Activated CD4-positive, alpha-beta T cell treated with anti-CD3 and anti-CD28 coated beads, Interleukin-2, Interleukin-4, amounts not matched to agents 100 ng/mL and 50 ng/mL, durations not matched to agents 16 hours and 8 hours (primary cell): Measurements from ENCODE around the gene EDC4.
A peak's percentile ranks its signal among the peaks of the same experiment; 100 is the strongest.

Experiments used
- DNase-seq: peaks from one replicate; pipeline ENCODE4 v3.0.0-alpha.2; 2020; ENCODE audit warnings: low spot score

The EDC4 gene

DNA sequence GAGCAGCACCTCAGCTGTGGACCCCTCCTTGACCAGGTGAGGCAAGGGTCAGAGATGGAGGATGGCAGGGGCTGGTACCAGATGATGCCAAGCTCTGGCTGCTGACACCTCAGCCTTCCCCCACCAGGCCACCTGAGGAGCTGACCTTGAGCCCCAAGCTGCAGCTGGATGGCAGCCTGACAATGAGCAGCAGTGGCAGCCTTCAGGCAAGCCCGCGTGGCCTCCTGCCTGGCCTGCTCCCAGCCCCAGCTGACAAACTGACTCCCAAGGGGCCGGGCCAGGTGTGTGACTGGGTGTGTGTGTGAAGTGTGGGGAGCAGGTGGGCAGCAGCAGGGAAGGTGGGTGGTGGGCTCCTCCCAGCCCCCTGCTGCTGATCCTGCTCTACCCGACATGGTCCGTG is 7.1 kb downstream of the EDC4 start:
- no peak for DNase-seq

DNA sequence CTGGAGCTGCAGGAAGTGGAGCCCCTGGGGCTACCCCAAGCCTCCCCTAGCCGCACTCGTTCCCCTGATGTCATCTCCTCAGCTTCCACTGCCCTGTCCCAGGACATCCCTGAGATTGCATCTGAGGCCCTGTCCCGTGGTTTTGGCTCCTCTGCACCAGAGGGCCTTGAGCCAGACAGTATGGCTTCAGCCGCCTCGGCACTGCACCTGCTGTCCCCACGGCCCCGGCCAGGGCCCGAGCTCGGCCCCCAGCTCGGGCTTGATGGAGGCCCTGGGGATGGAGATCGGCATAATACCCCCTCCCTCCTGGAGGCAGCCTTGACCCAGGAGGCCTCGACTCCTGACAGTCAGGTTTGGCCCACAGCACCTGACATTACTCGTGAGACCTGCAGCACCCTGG is 7.7 kb downstream of the EDC4 start:
- no peak for DNase-seq

DNA sequence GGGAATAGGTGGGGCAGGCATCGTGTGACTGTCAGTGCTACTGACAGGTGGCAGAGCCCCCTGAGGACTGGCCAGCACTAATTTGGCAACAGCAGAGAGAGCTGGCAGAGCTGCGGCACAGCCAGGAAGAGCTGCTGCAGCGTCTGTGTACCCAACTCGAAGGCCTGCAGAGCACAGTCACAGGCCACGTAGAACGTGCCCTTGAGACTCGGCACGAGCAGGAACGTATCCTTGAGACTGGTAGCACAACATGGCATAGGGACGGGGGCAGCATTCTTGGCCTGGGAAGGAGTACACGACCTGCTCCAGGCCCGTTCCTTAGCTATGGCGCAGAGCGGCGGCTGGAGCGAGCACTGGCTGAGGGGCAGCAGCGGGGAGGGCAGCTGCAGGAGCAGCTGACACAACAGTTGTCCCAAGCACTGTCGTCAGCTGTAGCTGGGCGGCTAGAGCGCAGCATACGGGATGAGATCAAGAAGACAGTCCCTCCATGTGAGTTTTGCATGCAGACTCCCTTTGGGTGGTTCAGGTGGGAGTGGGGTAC is 8.8 kb downstream of the EDC4 start:
- DNase-seq, result no peak

DNA sequence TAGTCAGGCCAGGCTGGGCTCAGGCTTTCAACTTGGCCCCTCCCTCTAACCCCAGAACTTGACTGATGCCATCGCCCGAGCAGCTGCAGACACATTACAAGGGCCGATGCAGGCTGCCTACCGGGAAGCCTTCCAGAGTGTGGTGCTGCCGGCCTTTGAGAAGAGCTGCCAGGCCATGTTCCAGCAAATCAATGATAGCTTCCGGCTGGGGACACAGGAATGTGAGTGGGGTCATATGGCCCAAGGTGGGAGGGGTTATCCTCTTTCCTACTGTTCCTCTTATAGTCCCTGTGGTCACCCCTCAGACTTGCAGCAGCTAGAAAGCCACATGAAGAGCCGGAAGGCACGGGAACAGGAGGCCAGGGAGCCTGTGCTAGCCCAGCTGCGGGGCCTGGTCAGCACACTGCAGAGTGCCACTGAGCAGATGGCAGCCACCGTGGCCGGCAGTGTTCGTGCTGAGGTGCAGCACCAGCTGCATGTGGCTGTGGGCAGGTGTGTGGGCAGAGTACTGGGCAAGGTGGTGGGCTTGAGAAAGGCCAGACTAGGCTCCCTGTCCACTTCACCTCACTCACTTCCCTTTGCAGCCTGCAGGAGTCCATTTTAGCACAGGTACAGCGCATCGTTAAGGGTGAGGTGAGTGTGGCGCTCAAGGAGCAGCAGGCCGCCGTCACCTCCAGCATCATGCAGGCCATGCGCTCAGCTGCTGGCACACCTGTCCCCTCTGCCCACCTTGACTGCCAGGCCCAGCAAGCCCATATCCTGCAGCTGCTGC is 9.7 kb downstream of the EDC4 start:
- DNase-seq, result no peak

DNA sequence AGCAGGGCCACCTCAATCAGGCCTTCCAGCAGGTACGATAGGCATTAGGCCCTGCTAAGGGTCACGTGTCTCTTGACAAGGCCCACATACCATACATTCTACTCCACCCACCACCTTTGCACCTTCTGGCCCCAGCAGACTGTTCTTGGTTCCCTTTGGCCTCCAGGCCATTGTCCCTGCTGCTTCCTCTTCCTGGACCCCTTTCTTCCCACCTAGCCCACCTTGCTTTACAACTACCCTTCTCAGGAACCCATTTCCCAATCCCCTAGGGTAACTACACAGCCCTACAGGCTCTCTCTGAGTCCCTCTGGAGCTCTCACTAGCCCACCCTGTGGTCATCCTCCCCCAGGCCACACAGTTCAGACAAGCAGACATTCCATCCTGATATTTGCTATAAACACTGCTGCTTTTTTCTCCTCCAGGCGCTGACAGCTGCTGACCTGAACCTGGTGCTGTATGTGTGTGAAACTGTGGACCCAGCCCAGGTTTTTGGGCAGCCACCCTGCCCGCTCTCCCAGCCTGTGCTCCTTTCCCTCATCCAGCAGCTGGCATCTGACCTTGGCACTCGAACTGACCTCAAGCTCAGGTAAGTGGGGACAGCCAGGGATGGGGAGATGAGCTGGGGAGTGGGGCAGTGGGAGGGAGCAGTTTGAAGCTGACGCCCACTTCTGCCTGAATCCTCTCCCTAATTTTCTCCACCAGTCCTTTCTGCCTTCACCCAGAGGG is 10.5 kb downstream of the EDC4 start:
- no peak for DNase-seq

DNA sequence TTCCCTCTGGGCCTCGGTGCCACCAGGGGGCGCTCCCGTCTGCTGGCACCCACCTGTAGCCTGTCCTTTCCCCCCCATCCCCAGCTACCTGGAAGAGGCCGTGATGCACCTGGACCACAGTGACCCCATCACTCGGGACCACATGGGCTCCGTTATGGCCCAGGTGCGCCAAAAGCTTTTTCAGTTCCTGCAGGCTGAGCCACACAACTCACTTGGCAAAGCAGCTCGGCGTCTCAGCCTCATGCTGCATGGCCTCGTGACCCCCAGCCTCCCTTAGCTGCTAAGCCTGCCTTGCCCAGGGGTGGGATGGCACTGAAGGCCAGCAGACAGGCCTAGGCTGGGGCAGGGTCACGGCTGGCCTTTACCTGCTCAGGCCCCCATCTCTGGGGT is 11.0 kb downstream of the EDC4 start:
- peak; percentile 60 for DNase-seq

DNA sequence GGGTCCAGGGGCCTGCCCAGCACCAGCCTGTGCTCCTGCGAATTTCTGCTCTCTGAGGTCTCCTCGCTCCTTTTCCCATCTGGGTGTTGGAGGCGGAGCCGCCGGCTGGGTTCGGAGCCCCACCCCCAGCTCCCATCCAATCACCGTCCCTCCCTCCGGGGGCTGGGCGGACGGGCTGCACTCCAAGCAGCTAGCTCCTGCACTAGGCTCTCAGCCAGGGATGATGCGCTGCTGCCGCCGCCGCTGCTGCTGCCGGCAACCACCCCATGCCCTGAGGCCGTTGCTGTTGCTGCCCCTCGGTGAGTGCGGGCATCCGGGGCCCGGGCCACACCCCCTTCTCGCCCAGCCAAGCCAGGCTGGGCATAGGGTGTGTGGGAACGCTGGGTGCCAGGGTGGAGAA is 11.8 kb downstream of the EDC4 start, which contains the start of gene NRN1L:
Gene NRN1L (plus strand): TSS at position 202 of the 400 bp plus-strand sequence. CDS start 19 bp downstream, at position 221.
- no peak for DNase-seq

DNA sequence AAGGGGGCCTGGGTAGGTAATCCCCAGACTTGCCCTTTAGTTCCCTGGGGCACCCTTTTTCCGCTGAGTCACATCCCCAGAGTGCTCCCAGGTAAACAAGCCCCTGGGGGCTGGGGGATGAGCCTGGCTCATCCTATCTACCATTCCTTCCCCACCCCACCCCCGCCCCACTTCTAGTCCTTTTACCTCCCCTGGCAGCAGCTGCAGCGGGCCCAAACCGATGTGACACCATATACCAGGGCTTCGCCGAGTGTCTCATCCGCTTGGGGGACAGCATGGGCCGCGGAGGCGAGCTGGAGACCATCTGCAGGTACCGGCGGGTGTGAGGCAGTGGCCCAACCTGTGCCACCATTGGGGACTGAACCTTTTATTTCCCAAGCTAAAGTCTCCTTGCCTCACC is 12.7 kb downstream of the EDC4 start:
- no peak for DNase-seq

DNA sequence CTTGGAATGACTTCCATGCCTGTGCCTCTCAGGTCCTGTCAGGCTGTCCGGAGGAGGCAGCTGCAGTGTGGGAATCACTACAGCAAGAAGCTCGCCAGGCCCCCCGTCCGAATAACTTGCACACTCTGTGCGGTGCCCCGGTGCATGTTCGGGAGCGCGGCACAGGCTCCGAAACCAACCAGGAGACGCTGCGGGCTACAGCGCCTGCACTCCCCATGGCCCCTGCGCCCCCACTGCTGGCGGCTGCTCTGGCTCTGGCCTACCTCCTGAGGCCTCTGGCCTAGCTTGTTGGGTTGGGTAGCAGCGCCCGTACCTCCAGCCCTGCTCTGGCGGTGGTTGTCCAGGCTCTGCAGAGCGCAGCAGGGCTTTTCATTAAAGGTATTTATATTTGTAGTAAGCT is 13.1 kb downstream of the EDC4 start:
- DNase-seq, result no peak

DNA sequence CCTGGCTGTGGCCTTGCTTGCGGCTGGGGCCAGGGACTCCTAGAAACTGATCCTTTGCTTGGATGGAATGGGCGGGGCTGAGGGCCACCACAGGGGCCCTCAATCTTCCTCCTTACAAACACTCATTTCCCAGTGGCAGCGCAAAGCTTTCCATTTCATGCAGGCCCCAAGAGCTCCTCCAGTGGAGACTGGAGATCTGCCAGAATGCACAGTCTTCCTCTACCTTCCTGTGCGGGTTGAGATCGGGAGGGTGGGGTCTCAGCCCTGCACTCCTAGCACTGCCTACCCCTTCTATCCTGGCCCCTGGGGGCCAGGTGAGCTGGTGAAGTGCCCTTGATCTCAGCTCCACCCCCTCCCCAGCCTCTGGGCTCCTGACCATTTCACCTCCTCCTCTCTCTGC is 13.5 kb downstream of the EDC4 start:
- no peak for DNase-seq

DNA sequence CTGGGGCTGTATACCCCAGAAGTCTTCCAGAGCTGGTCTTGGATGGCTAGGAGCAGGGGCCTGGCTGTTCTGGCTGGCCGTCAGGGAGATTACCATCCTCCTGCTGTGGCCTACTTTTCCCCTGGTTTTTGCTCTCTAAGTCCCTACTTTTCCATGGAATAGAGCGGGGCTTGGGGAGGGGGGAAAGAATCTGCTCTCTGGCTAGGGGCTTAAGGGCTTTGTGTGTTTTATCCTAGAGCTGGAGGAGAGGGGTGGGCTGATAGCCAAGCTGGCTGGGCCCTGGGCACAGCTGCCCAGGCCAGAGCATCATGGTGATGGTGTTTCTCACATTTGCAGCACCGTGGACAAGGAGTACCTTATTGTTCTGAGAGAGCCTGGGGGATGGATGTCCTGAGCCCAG is 15.5 kb downstream of the EDC4 start:
- no peak for DNase-seq

DNA sequence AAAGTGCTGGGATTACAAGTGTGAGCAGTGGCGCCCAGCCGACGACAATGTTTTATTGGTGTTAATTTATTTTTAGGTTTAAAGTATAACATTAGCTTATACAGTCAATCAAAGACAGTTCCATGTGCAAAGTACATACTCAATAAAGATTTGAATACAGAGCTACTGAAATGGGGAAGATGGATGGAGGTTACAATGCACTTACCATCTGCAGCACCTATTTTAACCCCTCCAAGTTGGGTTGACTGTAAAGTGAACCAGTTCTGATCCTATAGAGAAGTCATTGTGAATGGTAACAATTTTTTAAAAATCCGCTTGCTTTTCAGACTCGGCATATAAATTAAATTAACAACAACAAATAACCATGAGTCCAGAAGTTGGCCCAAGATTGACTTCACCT is 19.5 kb downstream of the EDC4 start:
- no peak for DNase-seq

DNA sequence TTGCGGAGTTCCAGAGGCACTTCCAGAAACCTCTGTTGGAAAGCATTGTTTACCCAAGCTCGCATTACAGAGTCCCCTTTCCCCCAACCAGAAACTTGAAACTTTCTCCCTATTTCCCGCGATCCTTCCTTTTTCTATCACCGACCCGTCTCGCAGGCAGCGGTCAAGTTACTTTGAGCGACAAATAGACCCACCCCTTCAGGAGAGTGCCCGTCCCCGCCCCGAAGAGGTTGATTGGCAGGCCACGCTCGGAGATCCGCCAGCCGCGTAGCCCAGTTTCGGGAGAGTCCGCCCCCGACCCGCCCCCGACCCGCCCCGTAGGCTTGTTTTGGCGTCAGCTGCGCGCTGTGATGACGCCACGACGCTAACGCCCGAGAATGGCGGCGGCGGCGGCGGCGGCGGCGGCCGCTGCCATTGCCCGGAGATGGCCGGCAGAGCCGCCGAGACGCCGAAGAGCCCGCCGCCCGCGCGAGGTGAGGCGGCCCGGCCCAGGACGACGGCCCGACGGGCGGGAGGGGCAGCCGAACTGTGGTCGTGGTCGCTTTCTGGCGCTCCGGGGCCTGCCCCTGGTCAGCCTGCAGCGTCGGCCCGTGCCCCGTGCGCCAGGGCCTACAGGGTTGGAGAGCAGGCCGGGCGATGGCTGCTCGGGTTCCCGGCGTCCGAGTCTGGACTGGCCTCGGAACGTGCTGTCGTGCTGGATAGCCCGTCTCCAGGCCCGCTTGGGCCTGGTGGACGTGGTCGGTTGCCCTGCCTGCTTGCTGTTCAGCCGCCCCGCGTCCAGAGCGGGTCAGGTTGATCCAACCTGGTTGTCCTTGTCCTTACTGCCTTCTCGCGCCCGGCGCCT is 20.3 kb downstream of the EDC4 start, which contains the start of gene PSKH1:
Gene PSKH1 (plus strand): TSS at position 356 of the 844 bp plus-strand sequence. CDS start 15,496 bp downstream, outside the sequence.
- peak; percentile 97 for DNase-seq

DNA sequence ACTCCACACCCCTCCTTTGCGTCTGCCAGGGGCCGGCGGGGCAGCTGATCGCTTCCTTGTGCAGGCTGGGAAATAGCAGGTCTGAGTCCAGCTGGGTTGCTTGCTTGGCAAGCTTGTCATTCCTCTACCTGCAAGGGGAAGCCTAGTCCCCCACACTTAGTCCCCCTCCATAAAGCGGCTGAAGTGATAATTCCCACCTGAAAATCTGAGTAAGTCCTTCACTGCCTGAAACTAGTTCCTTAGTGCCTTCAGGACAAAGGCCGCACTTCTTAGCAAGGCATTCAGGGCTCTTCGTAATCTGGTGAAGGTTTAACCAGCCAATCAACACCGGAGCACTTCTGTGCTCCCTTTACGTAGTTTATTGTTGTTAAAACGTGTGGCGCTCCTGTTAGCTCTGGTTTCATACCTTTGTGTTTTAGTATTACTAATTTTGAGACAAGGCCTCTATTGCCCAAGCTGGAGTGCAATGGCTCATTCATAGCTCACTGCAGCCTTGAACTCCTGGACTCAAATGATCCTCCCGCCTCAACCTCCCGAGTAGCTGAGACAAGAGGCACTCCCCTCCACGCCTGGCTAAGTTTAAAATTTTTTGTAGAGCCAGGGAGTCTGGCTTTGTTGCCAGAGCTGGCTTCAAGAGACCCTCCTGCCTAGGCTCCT is 21.0 kb downstream of the EDC4 start:
- DNase-seq, result no peak

DNA sequence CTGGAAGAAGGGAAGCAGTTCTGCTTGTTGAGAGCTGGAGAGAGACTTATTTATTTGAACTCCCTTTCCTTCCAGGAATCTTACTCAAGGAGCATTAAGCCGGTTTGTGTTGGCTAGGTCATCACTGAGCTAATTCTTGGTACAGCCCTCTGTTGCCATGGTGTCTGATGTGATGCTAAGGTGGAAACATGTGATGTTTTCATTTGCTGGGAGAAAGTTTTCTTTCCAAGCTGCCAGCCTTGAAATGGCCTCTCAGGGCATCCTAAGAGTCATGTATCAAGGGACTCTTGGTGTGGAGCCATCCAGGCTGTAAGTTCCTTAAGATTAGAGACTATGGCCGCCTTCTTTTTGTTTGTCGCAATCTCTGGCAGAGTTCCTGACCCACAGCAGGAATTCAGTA is 24.4 kb downstream of the EDC4 start:
- DNase-seq, result no peak

DNA sequence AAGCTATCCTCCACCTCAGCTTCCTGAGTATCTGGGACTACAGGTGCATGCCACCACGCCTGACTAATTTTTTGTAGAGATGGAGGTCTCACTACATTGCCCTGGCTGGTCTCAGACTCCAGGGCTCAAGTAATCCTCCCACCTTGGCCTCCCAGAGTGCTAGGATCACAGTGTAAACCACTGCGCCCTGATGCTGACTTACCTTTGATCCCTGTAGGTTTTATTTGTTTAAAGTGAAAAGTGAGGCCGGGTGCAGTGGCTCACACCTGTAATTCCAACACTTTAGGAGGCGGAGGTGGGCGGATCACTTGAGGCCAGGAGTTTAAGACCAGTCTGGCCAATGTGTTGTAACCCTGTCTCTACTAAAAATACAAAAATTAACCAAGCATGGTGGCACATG is 28.9 kb downstream of the EDC4 start:
- DNase-seq, result no peak

DNA sequence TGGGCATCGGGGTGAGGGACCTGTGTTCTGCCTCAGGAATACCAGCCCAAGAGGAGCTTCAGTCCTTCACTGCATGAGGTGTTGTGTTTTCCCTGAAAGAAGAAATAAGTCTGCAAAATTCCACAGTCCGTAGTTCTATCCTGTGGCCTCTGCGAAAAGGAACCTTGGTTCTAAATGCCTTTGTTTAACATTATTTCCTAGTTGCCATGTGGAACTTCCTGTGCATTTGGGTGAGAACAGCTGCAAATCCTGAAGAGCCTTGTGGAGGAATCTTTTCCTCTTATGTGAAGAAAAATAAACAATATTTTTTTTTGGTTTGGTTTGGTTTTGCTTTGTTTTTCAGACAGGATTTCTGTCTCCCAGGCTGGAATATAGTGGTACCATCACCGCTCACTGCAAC is 30.0 kb downstream of the EDC4 start:
- no peak for DNase-seq

DNA sequence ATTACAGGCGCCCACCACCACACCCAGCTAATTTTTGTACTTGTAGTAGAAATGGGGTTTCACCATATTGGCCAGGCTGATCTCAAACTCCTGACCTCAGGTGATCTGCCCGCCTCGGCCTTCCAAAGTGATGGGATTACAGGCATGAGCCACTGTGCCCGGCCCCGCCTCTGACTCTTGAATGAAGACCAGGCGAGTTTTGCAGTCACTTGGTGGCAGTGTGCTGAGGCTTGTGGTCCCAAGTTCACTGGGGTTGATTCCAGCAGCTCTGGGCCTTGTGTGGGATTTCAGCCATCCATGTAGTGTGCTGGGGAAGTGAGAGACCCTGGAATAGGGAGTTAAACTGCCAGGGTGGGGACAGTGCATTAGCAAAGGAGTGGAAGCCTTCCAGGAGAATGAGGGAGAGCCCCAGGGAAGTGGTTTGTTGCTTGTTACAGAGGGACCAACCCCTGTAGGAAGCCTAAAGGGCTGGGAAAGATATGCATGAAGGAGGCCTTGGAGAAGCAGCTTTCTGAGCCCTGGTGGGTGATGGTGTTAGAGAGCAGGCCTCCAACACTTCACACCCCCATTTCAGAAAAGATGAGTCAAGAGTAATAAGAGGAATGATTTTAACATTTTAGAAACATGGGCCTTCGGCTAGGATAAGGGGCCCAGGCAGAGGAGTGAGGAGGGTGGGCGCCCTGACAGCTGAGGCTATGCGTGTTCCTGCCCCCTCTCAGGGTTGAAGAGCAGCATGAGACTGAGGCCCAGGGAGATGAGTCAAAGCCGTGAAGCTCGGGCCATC is 34.7 kb downstream of the EDC4 start:
- DNase-seq, result no peak

DNA sequence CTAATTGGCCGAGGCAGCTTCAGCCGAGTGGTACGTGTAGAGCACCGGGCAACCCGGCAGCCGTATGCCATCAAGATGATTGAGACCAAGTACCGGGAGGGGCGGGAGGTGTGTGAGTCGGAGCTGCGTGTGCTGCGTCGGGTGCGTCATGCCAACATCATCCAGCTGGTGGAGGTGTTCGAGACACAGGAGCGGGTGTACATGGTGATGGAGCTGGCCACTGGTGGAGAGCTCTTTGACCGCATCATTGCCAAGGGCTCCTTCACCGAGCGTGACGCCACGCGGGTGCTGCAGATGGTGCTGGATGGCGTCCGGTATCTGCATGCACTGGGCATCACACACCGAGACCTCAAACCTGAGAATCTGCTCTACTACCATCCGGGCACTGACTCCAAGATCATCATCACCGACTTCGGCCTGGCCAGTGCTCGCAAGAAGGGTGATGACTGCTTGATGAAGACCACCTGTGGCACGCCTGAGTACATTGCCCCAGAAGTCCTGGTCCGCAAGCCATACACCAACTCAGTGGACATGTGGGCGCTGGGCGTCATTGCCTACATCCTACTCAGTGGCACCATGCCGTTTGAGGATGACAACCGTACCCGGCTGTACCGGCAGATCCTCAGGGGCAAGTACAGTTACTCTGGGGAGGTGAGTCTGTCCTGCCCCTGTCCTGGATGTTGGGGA is 36.3 kb downstream of the EDC4 start:
- no peak for DNase-seq

DNA sequence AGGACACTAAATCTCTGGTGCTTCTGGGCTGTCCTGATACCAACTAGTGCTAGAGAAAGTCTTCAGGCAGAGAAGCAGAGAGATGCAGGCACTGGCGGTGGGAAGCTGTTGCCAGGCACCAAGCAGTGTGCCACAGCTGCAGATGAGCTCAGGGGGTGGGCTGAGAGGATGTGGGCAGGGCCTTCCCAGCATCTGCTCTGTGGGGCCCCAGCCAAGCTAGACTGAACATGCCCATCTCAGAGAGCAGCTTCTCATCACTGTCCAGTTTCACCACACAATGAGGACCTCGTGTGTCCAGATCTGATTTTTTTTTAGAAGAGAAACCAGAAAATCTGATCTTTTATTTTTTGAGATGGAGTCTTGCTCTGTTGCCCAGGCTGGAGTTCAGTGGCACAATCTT is 37.3 kb downstream of the EDC4 start:
- peak; percentile 34 for DNase-seq
